DMS114 treated with DMSO at 0.1 percent for 48 hours (cell line): ENCODE data around the gene KIF18B.
"Not testable (repeated sequence)": the region's sequence is repeated elsewhere in the genome, so short reads cannot be mapped to it uniquely, and the experiment has no call there.

Source experiments
- DNase-seq: peaks from one replicate; lab custom pipeline; 2025; ENCODE audit not compliant: unreplicated experiment; lab: John Stamatoyannopoulos, UW

The KIF18B gene

DNA sequence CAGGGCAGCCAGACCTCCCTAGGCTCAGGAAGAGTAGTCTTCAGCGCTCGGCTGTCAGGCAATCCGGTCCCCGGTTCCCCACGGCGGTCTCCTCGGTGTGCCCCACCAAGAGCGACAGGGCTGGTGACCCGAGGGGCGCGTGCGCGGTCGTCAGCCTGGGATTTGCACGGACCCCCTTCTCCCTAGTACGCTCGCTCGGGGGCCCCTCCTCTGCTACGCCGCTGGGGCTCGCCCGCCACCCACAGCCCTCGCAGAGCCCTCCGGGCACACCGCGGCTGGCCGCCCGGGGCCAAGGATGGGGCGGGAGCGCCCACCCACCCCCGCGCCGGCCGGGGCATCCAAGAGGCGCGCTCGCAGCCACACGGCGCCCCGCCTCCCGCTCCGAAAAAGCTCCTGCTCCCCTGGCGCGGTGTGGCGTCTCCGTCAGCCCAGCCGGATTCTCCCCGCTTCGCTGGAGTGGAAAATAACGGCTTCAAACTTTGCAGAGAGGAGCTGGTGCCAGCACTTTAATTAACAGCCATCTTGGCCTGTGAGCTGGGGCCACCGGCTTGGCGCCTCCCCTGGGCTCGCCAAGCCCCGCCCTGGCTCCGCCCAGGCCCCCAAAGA lies 22.7 kb upstream of the KIF18B start:
- DNase-seq = no peak

GRCh38 chr17:44969144-44969780 lies 21.7 kb upstream of the KIF18B start:
- no peak for DNase-seq

DNA sequence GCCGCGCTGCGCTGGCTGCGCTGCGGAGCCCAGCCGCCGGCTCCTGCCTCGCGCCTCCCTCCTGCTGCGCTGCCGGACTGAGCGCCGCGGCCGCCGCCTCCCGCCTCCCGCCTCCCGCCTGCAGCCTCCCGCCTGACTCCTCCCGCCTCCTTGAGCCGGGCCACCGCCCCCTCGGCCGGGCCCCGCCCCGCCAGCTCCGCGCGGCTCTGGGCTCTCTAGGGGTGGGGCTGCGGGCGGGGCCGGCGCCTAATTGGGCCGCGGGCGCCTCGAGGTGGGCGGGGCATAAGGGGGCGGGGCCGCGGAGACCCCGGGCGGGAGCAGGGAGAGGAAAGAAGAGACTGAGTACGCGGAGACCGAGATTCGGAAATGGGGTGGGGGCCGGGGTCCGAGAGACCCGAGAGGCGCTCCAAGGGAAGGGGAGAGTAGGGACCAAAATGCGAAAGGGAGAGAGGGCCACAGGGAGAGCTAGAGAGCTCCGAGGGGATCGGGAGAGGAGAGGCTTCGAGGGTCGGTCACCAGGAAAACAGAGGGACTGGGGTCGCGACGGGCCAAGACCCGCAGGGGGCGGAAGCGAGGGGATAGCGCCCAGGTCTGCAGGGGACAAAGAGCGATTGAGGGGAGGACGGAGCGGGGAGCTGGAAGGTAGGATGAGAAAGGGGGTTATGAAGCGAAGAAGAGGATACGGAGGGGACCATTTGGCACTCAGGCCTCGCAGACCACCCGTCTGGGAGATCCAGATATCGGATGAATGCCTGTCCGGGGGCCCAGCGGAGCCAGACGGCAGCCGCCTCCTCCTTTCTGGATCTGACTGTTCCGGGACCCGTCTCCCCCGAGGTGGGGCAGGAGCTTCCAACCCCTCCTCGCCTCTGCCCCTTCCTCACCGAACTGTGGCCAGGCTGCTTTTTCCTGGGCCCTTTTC lies 20.9 kb upstream of the KIF18B start, which contains the start of gene C1QL1:
Gene C1QL1 (minus strand): TSS at position 79 of the 919 bp plus-strand sequence. CDS start 255 bp downstream, outside the sequence.
- peak; percentile 71 for DNase-seq

DNA sequence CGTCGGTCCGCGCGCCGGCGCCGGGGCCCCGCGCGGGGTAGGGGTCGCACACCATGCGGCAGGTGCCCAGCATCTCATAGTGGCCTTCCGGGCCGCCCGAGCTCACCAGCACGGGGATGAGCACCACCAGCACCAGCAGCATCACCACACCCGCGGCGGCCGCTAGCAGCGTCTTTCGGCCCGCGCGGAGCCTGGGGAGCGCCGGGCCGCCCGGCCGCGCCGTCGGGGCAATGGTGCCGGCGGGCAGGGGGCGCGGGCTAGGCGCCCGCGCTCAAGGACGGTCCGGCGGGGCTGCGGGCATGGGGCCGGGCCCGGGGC lies 20.3 kb upstream of the KIF18B start:
- no peak for DNase-seq

- DNase-seq = no peak
These were observed 19.7 kb upstream of the KIF18B start for GRCh38 chr17:44967026-44967906.

- no peak for DNase-seq
These were observed 18.9 kb upstream of the KIF18B start for GRCh38 chr17:44966348-44967025.

- DNase-seq = no peak
These were observed 18.1 kb upstream of the KIF18B start for GRCh38 chr17:44965481-44966234.

DNA sequence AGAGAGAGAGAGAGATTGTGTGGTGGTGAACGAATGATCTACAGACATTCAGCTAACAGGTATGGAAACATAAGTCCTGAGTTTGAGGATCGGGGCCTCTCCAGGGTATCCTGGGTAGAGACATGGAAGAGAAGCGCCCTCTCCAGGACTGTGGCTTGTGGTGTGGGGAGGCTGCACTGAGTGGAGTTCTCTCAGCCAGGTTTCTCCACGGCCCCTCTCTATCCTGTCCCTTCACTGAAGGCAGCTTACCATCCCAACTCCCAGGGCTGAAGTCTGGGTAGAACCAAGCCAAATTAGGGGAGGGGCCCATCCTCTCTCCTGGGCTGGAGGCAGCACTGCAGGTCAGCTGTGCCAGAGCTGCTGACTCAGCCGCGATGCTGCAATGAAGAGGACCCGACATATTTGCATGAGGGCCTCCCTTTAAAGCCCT lies 14.4 kb upstream of the KIF18B start:
- DNase-seq = no peak

DNA sequence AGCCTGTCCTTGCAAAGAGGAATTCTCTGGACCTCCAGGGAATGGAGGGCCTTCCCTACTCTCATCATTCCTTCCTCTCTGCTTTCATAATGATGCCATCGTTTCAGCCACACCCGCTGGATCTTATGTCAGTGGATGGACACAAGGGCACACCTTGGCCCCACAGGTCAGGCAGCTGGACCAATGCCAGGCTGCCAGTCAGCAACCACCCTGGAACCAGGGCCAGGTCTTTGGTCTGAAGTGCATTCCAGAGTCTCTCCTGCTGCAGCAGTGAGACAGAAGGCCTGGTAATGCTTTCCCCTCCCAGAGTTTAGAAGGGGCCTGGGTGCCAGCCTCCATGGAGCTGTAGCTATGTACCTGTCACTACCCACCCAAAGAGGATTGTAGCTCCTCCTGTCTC lies 13.1 kb upstream of the KIF18B start:
- DNase-seq = no peak

GRCh38 chr17:44959821-44960531 lies 12.4 kb upstream of the KIF18B start:
- no peak for DNase-seq

- no peak for DNase-seq
These were observed 9.7 kb upstream of the KIF18B start for GRCh38 chr17:44956998-44957981.

DNA sequence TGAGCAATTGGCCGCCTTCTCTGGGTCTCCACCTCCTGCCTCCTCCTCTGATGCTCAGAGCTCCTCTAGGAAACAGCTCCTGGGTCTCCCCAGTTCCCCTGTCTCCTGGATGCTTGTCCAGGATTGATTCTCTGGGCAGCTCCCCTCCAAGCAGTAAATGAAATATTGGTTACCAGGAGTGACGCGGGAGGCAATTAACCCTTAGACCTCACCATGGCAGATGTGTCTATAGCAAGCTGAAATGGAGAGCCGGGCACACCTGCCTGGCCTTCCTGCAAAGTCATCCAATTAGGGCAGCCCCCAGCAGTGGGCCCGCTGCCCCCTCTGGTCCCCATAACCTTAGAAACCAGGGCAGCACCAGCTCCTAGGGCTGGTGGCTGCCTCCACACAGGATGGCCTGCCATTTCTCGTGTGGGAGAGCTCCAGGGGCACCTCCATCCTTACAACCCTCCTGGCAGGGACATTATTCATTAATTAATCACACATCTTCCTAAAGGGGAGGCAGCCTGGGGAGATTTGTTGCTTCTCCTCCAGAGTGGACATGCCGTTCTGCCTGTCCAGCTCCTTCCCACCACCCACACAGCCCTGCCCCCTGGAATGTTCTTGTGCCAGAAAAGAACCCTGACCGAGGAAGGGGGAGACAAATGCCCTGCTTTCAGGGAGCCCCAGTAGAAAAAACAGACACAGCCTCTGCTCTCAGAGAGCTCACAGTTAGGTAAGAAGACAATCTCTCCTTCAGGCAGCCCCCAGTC lies 8.3 kb upstream of the KIF18B start:
- DNase-seq = no peak

DNA sequence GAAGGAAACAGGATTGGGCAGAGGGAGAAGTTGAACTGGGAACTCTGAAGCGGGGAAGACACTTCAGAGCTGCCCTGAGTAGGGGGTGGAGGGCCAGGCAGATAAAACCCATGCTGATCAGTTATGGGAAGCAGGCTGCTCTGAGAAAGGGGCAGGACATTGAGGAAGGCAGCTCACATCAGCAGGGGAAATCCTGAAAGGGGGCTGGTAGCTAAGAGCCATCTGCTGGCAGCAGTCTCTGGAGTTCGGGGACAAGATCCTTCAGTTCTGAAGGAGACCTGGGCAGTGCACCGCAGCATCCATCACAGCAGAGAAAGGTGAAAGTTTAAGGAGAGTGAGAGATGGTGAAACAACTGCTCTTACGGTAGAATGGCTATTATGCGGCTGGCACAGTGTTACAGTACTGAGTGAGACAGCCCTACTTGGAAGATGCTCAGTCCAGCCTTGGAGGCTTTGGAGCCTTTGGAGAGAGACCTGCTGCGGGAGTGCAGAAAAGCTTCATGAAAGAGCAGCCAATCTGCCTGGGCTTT lies 5.4 kb upstream of the KIF18B start:
- DNase-seq = no peak

DNA sequence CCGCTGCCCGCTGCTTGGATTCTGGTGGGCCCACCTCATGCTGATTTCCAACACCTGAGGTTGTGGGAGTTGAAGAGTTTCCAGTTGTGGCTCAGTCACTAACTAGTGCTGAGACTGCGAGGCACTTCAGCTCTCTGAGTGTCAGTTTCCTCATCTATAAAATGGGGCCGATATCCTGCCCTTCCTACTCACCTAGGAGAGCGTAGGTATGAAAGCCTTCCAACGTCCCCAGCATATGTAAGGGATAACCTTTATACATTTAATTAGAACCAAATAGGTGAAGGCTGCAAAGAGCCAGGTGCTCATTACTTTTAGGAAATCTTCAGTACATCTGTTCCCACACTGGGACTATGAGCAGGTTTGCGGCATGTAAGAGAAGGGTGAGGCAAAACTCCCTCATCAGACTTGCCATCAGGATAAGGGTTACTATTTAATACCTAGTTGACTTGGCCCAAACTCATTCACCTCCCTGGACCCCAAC lies 782 bp upstream of the KIF18B start:
- DNase-seq = no peak

DNA sequence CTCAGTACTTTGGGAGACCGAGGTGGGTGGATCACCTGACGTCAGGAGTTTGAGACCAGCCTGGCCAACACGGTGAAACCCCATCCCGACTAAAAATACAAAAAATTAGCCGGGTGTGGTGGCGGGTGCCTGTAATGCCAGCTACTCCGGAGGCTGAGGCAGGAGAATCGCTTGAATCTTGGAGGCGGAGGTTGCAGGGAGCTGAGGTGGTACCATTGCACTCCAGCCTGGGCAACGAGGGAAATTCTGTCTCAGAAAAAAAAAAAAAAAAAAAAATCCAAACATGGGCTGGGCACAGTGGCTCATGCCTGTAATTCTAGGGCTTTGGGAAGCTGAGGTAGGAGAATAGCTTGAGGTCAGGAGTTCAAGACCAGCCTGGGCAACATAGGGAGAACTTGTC lies 1.9 kb downstream of the KIF18B start:
- DNase-seq = not testable (repeated sequence)

- no peak for DNase-seq
These were observed 5.1 kb downstream of the KIF18B start for GRCh38 chr17:44942456-44942855.
